Choroid plexus epithelial cell (primary cell): ENCODE data around the gene MYLK.

ENCODE experiments used
- DNase-seq: peaks from one replicate; pipeline ENCODE4 v3.0.0-alpha.2; 2010; ENCODE audit warnings: low read depth
- H3K4me3 ChIP-seq: 2 replicates; pipeline ENCODE4 v1.5.1; 2011; ENCODE audit warnings: low read depth, mild to moderate bottlenecking, control low read depth, low read length, moderate library complexity
- CTCF ChIP-seq: conservative IDR thresholded peaks from 2 replicates; pipeline ENCODE4 v1.5.1; 2011; ENCODE audit warnings: low read depth, mild to moderate bottlenecking, control low read depth, inconsistent platforms, low read length, moderate library complexity

The MYLK gene

GRCh38 chr3:123730829-123731228 lies 153.3 kb downstream of the MYLK start:
- no peak overlapping the region for H3K4me3 ChIP-seq
- no peak for TF ChIP-seq CTCF
- no peak for DNase-seq

- no peak for TF ChIP-seq CTCF
- DNase-seq, result no peak
- H3K4me3 ChIP-seq, result no peak overlapping the region
Observed at GRCh38 chr3:123728991-123729390, 155.1 kb downstream of the MYLK start.

DNA sequence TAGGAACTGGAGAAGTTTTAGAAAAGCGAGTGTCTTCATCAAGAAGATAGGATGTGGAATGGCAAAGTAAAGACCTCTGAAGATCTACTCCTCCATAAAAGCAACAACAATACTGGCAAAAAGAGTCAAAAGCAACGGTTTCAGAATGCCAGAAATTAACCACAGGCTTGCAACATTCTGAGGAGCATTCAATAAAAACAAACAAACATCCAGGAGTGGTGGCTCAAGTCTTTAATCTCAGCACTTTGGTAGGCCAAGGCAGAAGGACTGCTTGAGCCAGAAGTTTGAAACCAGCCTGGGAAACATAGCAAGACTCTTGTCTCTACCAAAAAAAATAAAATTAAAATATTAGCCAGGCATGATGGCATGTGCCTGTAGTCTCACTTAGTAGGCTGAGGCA lies 156.1 kb downstream of the MYLK start:
- DNase-seq, result peak; percentile 76
- TF ChIP-seq CTCF, result no peak
- no peak overlapping the region for H3K4me3 ChIP-seq

- TF ChIP-seq CTCF, result peak; percentile 33
- DNase-seq, result no peak
- no peak overlapping the region for H3K4me3 ChIP-seq
Observed at GRCh38 chr3:123725652-123726400, 158.3 kb downstream of the MYLK start.

DNA sequence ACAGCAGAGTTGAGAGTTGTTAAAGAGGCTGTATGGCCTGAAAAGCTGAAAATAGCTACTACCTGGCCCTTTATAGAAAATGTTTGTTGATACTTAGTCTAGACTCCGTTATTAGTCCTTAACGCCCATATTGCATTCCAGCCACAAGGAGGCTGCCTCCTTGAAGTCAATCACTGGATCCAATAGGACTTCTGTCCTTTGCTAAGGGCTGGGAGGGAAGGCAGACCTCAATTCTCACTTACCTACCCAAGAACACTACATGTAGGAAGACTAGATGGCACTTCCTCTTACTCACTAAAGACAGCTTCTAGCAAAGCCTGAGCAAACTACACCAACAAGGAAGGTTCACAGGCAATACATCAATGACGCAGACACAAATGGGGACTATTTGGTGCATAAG lies 159.8 kb downstream of the MYLK start:
- TF ChIP-seq CTCF, result peak; percentile 51
- H3K4me3 ChIP-seq, result no peak overlapping the region
- no peak for DNase-seq

DNA sequence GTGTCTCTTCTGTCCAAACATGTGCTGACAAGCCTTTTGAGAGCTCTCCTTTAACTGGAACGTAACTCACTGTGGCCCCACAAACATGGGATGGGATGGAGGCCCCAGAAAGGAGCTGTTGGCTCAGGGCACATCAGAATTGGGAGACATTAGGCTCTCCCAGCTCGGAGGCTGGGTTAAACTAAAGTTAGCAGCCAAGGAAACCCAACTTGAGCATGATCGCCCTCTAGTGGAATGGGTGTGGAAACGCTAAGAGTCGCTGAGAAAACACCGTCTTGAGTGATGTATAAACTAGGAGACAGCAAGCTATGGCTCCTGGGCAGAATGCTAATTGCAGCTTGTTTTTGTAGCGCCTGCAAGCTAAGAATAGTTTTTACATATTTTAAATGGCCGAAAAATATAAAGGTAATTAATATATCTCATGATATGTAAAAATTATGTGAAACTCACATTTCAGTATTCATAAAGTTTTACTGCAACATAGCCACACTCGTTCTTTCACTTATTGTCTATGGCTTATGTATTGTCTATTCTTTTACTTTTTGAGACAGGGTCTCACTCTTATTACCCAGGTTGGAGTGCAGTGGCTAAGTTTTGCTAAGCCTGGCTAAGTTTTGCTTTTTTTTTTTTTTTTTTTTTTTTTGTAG lies 160.5 kb downstream of the MYLK start:
- peak; percentile 94 for TF ChIP-seq CTCF
- H3K4me3 ChIP-seq, result no peak overlapping the region
- peak; percentile 93 for DNase-seq

DNA sequence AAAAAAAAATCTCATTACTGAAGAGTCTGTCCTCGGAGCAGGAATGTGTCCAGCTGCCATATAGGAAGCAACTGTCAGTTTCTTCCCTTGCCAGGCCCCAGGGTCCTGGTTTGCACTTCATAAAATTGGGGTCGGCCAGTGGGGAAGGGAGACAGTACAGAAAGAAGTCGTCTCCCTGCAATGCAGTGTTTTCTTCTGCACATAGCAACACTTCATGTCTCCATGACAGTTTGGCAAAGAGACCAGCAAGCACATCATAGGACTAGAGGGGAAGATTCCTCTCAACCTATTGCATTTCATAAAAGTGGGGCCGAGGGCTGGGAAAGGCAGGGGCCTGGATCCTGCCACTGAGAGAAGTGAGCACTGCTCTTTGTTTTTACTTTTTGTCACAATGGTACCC lies 161.1 kb downstream of the MYLK start:
- H3K4me3 ChIP-seq, result no peak overlapping the region
- DNase-seq, result no peak
- no peak for TF ChIP-seq CTCF
